HG03103 (cell line): ENCODE data around the gene USP32.
"Not testable (repeated sequence)": the region's sequence is repeated elsewhere in the genome, so short reads cannot be mapped to it uniquely, and the experiment has no call there.

Experiments
- ATAC-seq: cut with Tn5 transposase; IDR thresholded peaks from one replicate; pipeline ENCODE4 v1.9.1; 2021; ENCODE audit warnings: low read depth; ENCODE audit not compliant: unreplicated experiment

The USP32 gene

GRCh38 chr17:60372790-60373483 lies 19.0 kb downstream of the USP32 start:
- ATAC-seq, result no peak

- no peak for ATAC-seq
These were observed 20.0 kb downstream of the USP32 start for GRCh38 chr17:60371818-60372510.

- no peak for ATAC-seq
These were observed 20.5 kb downstream of the USP32 start for GRCh38 chr17:60371416-60371815.

- ATAC-seq, result no peak
These were observed 22.2 kb downstream of the USP32 start for GRCh38 chr17:60369727-60370126.

GRCh38 chr17:60363700-60364405 lies 28.1 kb downstream of the USP32 start:
- ATAC-seq, result no peak

- no peak for ATAC-seq
These were observed 29.6 kb downstream of the USP32 start for GRCh38 chr17:60362329-60362728.

- no peak for ATAC-seq
These were observed 30.0 kb downstream of the USP32 start for GRCh38 chr17:60361889-60362288.

GRCh38 chr17:60359415-60359814 lies 32.5 kb downstream of the USP32 start:
- no peak for ATAC-seq

GRCh38 chr17:60358606-60359225 lies 33.2 kb downstream of the USP32 start:
- ATAC-seq, result no peak

GRCh38 chr17:60356940-60357339 lies 35.0 kb downstream of the USP32 start:
- no peak for ATAC-seq

- ATAC-seq, result no peak
These were observed 36.0 kb downstream of the USP32 start for GRCh38 chr17:60355663-60356594.

- ATAC-seq, result no peak
These were observed 37.7 kb downstream of the USP32 start for GRCh38 chr17:60354223-60354622.

GRCh38 chr17:60353773-60354172 lies 38.2 kb downstream of the USP32 start:
- no peak for ATAC-seq

GRCh38 chr17:60352569-60352968 lies 39.4 kb downstream of the USP32 start:
- no peak for ATAC-seq

- no peak for ATAC-seq
These were observed 39.9 kb downstream of the USP32 start for GRCh38 chr17:60352071-60352470.

GRCh38 chr17:60351012-60351695 lies 40.8 kb downstream of the USP32 start:
- ATAC-seq, result no peak

- ATAC-seq, result no peak
These were observed 43.3 kb downstream of the USP32 start for GRCh38 chr17:60348616-60349015.

GRCh38 chr17:60345233-60345632 lies 46.7 kb downstream of the USP32 start:
- no peak for ATAC-seq

- ATAC-seq, result not testable (repeated sequence)
These were observed 49.4 kb downstream of the USP32 start for GRCh38 chr17:60342492-60342891.

- ATAC-seq, result no peak
These were observed 56.6 kb downstream of the USP32 start for GRCh38 chr17:60335289-60335688.
